Thoracic aorta (tissue), 2 donors: ENCODE data around the gene FOXP3. TPM values are rescaled to one million over a fixed set of nuclear protein-coding genes. Genes with fewer than 3 reads are reported as not detected.

Experiments used
- ATAC-seq: fragments of 150-250 bp; one replicate; pipeline ENCODE4 v1.8.0; 2017; ENCODE audit warnings: low read depth; ENCODE audit not compliant: insufficient number of reproducible peaks, low FRiP score
- DNase-seq: peaks from one replicate; pipeline ENCODE4 v3.0.0-alpha.2; 2020; ENCODE audit warnings: low spot score
- H3K27ac ChIP-seq, 2 donors: fragments of 200-600 bp; sonication (generic); 1 replicate in 1 of 2; 2 replicates in 1 of 2; pipeline ENCODE4 v1.5.1; 2016; ENCODE audit warnings: mild to moderate bottlenecking in 2 of 2, moderate library complexity in 2 of 2
- H3K27me3 ChIP-seq: fragments of 200-600 bp; sonication (generic); replicated peaks from 2 replicates; pipeline ENCODE4 v1.6.0; 2016; ENCODE audit warnings: mild to moderate bottlenecking; ENCODE audit not compliant: insufficient read depth
- H3K36me3 ChIP-seq: fragments of 200-600 bp; sonication (generic); one replicate; pipeline ENCODE4 v1.5.1; 2016
- H3K4me1 ChIP-seq, 2 donors: fragments of 200-600 bp; sonication (generic); 1 replicate in 1 of 2; 2 replicates in 1 of 2; pipeline versions ENCODE4 v1.5.1 to v1.6.0; 2016; ENCODE audit warnings: low read depth in 2 of 2, mild to moderate bottlenecking in 1 of 2; ENCODE audit not compliant: control insufficient read depth in 1 of 2
- H3K4me3 ChIP-seq: fragments of 200-600 bp; sonication (generic); 2 replicates; pipeline ENCODE4 v1.5.1; 2016; ENCODE audit warnings: mild to moderate bottlenecking
- H3K9me3 ChIP-seq: fragments of 200-600 bp; sonication (generic); 2 replicates; pipeline ENCODE4 v1.5.1; 2016
- total RNA-seq, 2 donors: library from RNA; depleted of rRNA; stranded (reverse); fragments of >200 nt; gene quantifications; one replicate each; pipeline versions ENCODE4 v1.1.0 to v1.2.3, GENCODE V29; 2016
- TF ChIP-seq, protein P1 (sequence below): fragments of 200-600 bp; sonication (generic); IDR thresholded peaks from one replicate; pipeline ENCODE4 v1.5.1; 2019; ENCODE audit warnings: antibody characterized with exemption

The FOXP3 gene
- total RNA-seq, 2 donors from 2014 or later: not detected

- DNase-seq (no peak), ATAC-seq (no peak)
- H3K27ac ChIP-seq: no peak overlapping the region
- H3K9me3 ChIP-seq: no peaks in the 10 kb centered on the region
- TF ChIP-seq, protein P1, sequence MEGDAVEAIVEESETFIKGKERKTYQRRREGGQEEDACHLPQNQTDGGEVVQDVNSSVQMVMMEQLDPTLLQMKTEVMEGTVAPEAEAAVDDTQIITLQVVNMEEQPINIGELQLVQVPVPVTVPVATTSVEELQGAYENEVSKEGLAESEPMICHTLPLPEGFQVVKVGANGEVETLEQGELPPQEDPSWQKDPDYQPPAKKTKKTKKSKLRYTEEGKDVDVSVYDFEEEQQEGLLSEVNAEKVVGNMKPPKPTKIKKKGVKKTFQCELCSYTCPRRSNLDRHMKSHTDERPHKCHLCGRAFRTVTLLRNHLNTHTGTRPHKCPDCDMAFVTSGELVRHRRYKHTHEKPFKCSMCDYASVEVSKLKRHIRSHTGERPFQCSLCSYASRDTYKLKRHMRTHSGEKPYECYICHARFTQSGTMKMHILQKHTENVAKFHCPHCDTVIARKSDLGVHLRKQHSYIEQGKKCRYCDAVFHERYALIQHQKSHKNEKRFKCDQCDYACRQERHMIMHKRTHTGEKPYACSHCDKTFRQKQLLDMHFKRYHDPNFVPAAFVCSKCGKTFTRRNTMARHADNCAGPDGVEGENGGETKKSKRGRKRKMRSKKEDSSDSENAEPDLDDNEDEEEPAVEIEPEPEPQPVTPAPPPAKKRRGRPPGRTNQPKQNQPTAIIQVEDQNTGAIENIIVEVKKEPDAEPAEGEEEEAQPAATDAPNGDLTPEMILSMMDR: no peak
- no peaks in the 10 kb centered on the region for H3K27me3 ChIP-seq
- H3K4me1 ChIP-seq: peaks cover 5 to 35% of the 10 kb centered on the region in 2 donors
- no peaks in the 10 kb centered on the region for H3K36me3 ChIP-seq
- no peak overlapping the region for H3K4me3 ChIP-seq
Measured at GRCh38 chrX:49273181-49273727, 8.7 kb upstream of the FOXP3 start.

DNA sequence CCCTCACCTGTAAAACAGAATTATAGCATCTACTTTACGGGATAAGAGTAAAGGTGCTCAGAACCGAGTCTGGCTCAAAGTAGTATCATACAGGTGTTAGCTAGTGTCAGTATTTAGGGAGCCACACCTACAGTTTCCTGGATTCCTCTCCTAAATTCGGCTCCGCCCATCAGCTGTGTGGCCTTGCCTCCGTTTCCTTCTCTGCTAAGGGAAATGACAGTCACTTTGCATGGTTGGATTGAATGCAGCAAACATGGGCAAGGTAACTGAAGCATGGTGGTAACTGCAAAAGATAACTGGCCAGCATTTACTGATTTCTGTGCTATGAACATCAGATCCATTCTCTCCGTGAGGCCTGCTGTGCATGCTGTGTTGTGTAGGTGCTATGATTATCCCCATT lies 7.9 kb upstream of the FOXP3 start:
- H3K4me3 ChIP-seq: no peak overlapping the region
- peaks cover 5 to 35% of the 10 kb centered on the region in 2 donors for H3K4me1 ChIP-seq
- no peaks in the 10 kb centered on the region for H3K36me3 ChIP-seq
- no peaks in the 10 kb centered on the region for H3K27me3 ChIP-seq
- ATAC-seq: no peak
- TF ChIP-seq, protein P1: no peak
- DNase-seq: no peak
- no peak overlapping the region for H3K27ac ChIP-seq
- H3K9me3 ChIP-seq: no peaks in the 10 kb centered on the region

- H3K9me3 ChIP-seq: no peaks in the 10 kb centered on the region
- H3K27ac ChIP-seq: no peak overlapping the region
- TF ChIP-seq, protein P1: no peak
- peaks cover 5 to 26% of the 10 kb centered on the region in 2 donors for H3K4me1 ChIP-seq
- no peak for DNase-seq
- ATAC-seq: no peak
- H3K27me3 ChIP-seq: no peaks in the 10 kb centered on the region
- no peak overlapping the region for H3K4me3 ChIP-seq
- H3K36me3 ChIP-seq: no peaks in the 10 kb centered on the region
Measured at GRCh38 chrX:49271341-49271740, 6.8 kb upstream of the FOXP3 start.

GRCh38 chrX:49270249-49270921 lies 5.9 kb upstream of the FOXP3 start:
- ATAC-seq: no peak
- no peaks in the 10 kb centered on the region for H3K27me3 ChIP-seq
- H3K4me3 ChIP-seq: peak overlapping the region; percentile 81
- H3K36me3 ChIP-seq: no peaks in the 10 kb centered on the region
- no peak for DNase-seq
- peaks cover 5 to 26% of the 10 kb centered on the region in 2 donors for H3K4me1 ChIP-seq
- H3K9me3 ChIP-seq: no peaks in the 10 kb centered on the region
- H3K27ac ChIP-seq: peak overlapping the region; percentile 86 to 89
- TF ChIP-seq, protein P1: no peak

- TF ChIP-seq, protein P1: no peak
- no peaks in the 10 kb centered on the region for H3K9me3 ChIP-seq
Measured at GRCh38 chrX:49269767-49270248, 5.3 kb upstream of the FOXP3 start, which contains the start of gene PPP1R3F. TSS of gene PPP1R3F (plus strand) at chrX:49269793. CDS start at chrX:49269870, 77 bp downstream.

More at GRCh38 chrX:49269767-49270248, 5.3 kb upstream of the FOXP3 start, which contains the start of gene PPP1R3F:
- ATAC-seq: peak; percentile 4
- Histone ChIP-seq H3K4me3 (peak within 1 kb of the TSS; percentile 81), H3K27ac (peak within 1 kb of the TSS; percentile 86 to 89), H3K4me1 (peaks cover 5 to 26% of the 10 kb centered on the region in 2 donors), H3K36me3 (no peaks in the 10 kb centered on the region), H3K27me3 (no peaks in the 10 kb centered on the region)
- DNase-seq: no peak
